Measurements from ENCODE around the gene TMC5. TPM values are rescaled to one million over a fixed set of nuclear protein-coding genes. Genes with fewer than 3 reads are reported as not detected.
"Not testable (repeated sequence)": the region's sequence is repeated elsewhere in the genome, so short reads cannot be mapped to it uniquely, and the experiment has no call there.

The TMC5 gene
- total RNA-seq, 4 donors from 2014 or later, result 0.11 to 5.7 (median 0.67) TPM

- intact Hi-C loops (cut with DNase I), result loop anchor here (5.0 kb wide), 1 partner anchor 119 kb away; no protein-coding TSS in a partner anchor
- 62 to 76% methylated on average over 11 to 16 of the region's 20 CpGs for WGBS, 2 donors
Measured at GRCh38 chr16:19382887-19383816, 34.5 kb upstream of the TMC5 start.

GRCh38 chr16:19384656-19385055 lies 33.0 kb upstream of the TMC5 start:
- no peak for DNase-seq
- Histone ChIP-seq H3K36me3 (no peaks in the 10 kb centered on the region), H3K27me3 (peaks cover 0 to 19% (median 0%) of the 10 kb centered on the region in 4 donors), H3K27ac (no peak overlapping the region), H3K4me1 (peaks cover 0 to 11% (median 0%) of the 10 kb centered on the region in 3 donors), H3K4me3 (no peak overlapping the region), H3K9me3 (no peaks in the 10 kb centered on the region)
- 13 to 21% methylated on average over 1 to 2 of the region's 2 CpGs for WGBS, 2 donors
- intact Hi-C loops (cut with DNase I), result loop anchor here (5.0 kb wide), 1 partner anchor 118 kb away; no protein-coding TSS in a partner anchor
- TF ChIP-seq POLR2A (IDR thresholded peaks at IDR 0.05), result no peak
- TF ChIP-seq CTCF (IDR thresholded peaks at IDR 0.05), result no peak

More at GRCh38 chr16:19382887-19383816, 34.5 kb upstream of the TMC5 start:
- no peak overlapping the region for H3K27ac ChIP-seq
- no peaks in the 10 kb centered on the region for H3K9me3 ChIP-seq
- no peak for TF ChIP-seq CTCF (IDR thresholded peaks at IDR 0.05)
- peaks cover 0 to 7% (median 0%) of the 10 kb centered on the region in 3 donors for H3K4me1 ChIP-seq
- no peaks in the 10 kb centered on the region for H3K36me3 ChIP-seq
- peaks cover 0 to 7% (median 0%) of the 10 kb centered on the region in 4 donors for H3K27me3 ChIP-seq
- no peak overlapping the region for H3K4me3 ChIP-seq
- DNase-seq, result no peak

- 33 to 50% methylated on average over 1 of the region's 1 CpG for WGBS, 2 donors
- intact Hi-C loops (cut with DNase I), result no loop called here
- DNase-seq, result no peak
Measured at GRCh38 chr16:19386525-19386924, 31.2 kb upstream of the TMC5 start.

GRCh38 chr16:19389246-19389645 lies 28.4 kb upstream of the TMC5 start:
- intact Hi-C loops (cut with DNase I), result no loop called here
- TF ChIP-seq CTCF (IDR thresholded peaks at IDR 0.05) (peak in 5 of 6 experiments; percentile 47 to 80 (median 63)), POLR2A (IDR thresholded peaks at IDR 0.05) (no peak)
- Histone ChIP-seq H3K36me3 (no peaks in the 10 kb centered on the region), H3K4me1 (peaks cover 0 to 28% (median 10%) of the 10 kb centered on the region in 3 donors), H3K27me3 (peaks cover 0 to 57% (median 0%) of the 10 kb centered on the region in 4 donors), H3K4me3 (no peak overlapping the region), H3K27ac (no peak overlapping the region), H3K9me3 (peaks cover 0 to 4% (median 0%) of the 10 kb centered on the region in 3 donors)
- WGBS, 2 donors, result 10 to 13% methylated on average over 5 of the region's 5 CpGs
- no peak for DNase-seq

More at GRCh38 chr16:19386525-19386924, 31.2 kb upstream of the TMC5 start:
- TF ChIP-seq CTCF (IDR thresholded peaks at IDR 0.05) (no peak), POLR2A (IDR thresholded peaks at IDR 0.05) (no peak)
- Histone ChIP-seq H3K36me3 (no peaks in the 10 kb centered on the region), H3K4me1 (peaks cover 0 to 5% (median 0%) of the 10 kb centered on the region in 3 donors), H3K27me3 (peaks cover 0 to 38% (median 0%) of the 10 kb centered on the region in 4 donors), H3K27ac (no peak overlapping the region), H3K9me3 (peaks cover 0 to 3% (median 0%) of the 10 kb centered on the region in 3 donors), H3K4me3 (no peak overlapping the region)

- H3K36me3 ChIP-seq; H3K9me3 ChIP-seq; H3K4me3 ChIP-seq; H3K27ac ChIP-seq; DNase-seq; intact Hi-C loops (cut with DNase I): not testable (repeated sequence)
- 82 to 91% methylated on average over 6 of the region's 6 CpGs for WGBS, 2 donors
- Histone ChIP-seq H3K4me1 (peaks cover 4 to 48% (median 18%) of the 10 kb centered on the region in 3 donors), H3K27me3 (peaks cover 0 to 59% (median 0%) of the 10 kb centered on the region in 4 donors)
Measured at GRCh38 chr16:19391185-19391776, 26.4 kb upstream of the TMC5 start.

Data from esophagus squamous epithelium (tissue), 5 donors.